Activated CD8-positive, alpha-beta T cell treated with anti-CD3 and anti-CD28 coated beads for 36 hours (primary cell): Measurements from ENCODE around the gene SSTR3. TPM values are rescaled to one million over a fixed set of nuclear protein-coding genes. Genes with fewer than 3 reads are reported as not detected.
A peak's percentile ranks its signal among the peaks of the same experiment; 100 is the strongest.

Experiments
- ATAC-seq: fragments of 200-7000 bp; cut with Tn5 transposase; one replicate; pipeline ENCODE4 v1.10.0; 2021; ENCODE audit warnings: mild to moderate bottlenecking, moderate library complexity
- CTCF ChIA-PET: fragments of 350-600 bp; sonication (Branson Sonifier 250); formaldehyde crosslinking; loops from one replicate; lab custom pipeline; 2021; ENCODE audit warnings: antibody characterized with exemption; lab: Charles Lee
- POLR2A ChIA-PET: fragments of 350-600 bp; sonication (Branson Sonifier 250); formaldehyde crosslinking; loops from one replicate; lab custom pipeline; 2021; ENCODE audit warnings: antibody characterized with exemption; lab: Charles Lee
- DNase-seq: peaks from one replicate; pipeline ENCODE4 v3.0.0-alpha.2; 2020
- H3K27ac Mint-ChIP-seq: one replicate; pipeline ENCODE4 v1.8.0; 2021; ENCODE audit warnings: mild to moderate bottlenecking, mixed read lengths
- H3K27me3 Mint-ChIP-seq: one replicate; pipeline ENCODE4 v1.8.0; 2021; ENCODE audit warnings: mixed read lengths
- H3K36me3 Mint-ChIP-seq: one replicate; pipeline ENCODE4 v1.8.0; 2021; ENCODE audit warnings: low read depth, mixed read lengths
- H3K4me1 Mint-ChIP-seq: one replicate; pipeline ENCODE4 v1.8.0; 2021; ENCODE audit warnings: low read depth, mixed read lengths
- H3K4me3 Mint-ChIP-seq: one replicate; pipeline ENCODE4 v1.8.0; 2021; ENCODE audit warnings: mild to moderate bottlenecking, moderate library complexity, mixed read lengths
- H3K9me3 Mint-ChIP-seq: one replicate; pipeline ENCODE4 v1.8.0; 2021; ENCODE audit warnings: mixed read lengths
- intact Hi-C: fragments of 100-400 bp; cut with micrococcal nuclease; formaldehyde crosslinking; loops from one replicate; pipeline ENCODE4 v1.10.0; 2022
- total RNA-seq, 2 experiments: library from RNA; stranded (reverse); gene quantifications; one replicate each; pipeline ENCODE4 v1.2.3, GENCODE V29; 2021
- TF ChIP-seq, protein P1 (sequence below): fragments of 200-600 bp; IDR thresholded peaks from one replicate; pipeline ENCODE4 v1.8.0; 2022; ENCODE audit warnings: antibody characterized with exemption, mild to moderate bottlenecking

SSTR3 gene
- total RNA-seq, 2 experiments from 2014 or later, result 7.9 to 8.5 TPM

DNA sequence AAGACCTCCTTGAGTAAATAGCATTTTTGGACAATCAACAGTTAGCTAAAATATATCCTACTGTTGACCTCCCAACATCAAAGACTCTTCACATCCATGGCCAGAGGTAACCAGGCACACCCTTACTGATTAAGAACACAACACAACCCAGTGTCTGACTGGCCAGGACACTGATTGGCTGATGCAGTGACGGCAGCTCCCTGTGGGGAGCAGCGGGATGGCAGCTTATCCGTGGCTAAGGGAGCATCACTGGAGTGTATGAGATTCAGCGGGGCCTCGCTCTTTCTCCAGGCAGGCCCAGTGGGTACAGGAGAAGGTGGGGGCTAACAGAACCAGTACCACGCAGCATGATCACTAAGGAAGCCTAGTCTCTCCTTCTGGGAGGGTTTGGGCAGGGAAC is 52.2 kb downstream of the SSTR3 start:
- CTCF ChIA-PET, result interaction anchor here (0.8 to 8.8 kb wide), 5 partner anchors 9 to 304 kb away, joined by 3 to 119 read pairs (median 6); partner anchors contain the start of gene IL2RB
- Mint-ChIP-seq H3K9me3 (peaks cover 8% of the 10 kb centered on the region), H3K36me3 (peaks cover 1% of the 10 kb centered on the region), H3K27me3 (no peaks in the 10 kb centered on the region), H3K4me1 (peaks cover 89% of the 10 kb centered on the region), H3K4me3 (no peak overlapping the region), H3K27ac (peak overlapping the region; percentile 28)
- POLR2A ChIA-PET, result interaction anchor here (8.1 kb wide), 1 partner anchor 10 kb away, joined by 122 read pairs; the partner anchor contains the start of gene IL2RB
- no peak for ATAC-seq
- DNase-seq, result no peak
- intact Hi-C loops, result no loop called here
- TF ChIP-seq, protein P1, sequence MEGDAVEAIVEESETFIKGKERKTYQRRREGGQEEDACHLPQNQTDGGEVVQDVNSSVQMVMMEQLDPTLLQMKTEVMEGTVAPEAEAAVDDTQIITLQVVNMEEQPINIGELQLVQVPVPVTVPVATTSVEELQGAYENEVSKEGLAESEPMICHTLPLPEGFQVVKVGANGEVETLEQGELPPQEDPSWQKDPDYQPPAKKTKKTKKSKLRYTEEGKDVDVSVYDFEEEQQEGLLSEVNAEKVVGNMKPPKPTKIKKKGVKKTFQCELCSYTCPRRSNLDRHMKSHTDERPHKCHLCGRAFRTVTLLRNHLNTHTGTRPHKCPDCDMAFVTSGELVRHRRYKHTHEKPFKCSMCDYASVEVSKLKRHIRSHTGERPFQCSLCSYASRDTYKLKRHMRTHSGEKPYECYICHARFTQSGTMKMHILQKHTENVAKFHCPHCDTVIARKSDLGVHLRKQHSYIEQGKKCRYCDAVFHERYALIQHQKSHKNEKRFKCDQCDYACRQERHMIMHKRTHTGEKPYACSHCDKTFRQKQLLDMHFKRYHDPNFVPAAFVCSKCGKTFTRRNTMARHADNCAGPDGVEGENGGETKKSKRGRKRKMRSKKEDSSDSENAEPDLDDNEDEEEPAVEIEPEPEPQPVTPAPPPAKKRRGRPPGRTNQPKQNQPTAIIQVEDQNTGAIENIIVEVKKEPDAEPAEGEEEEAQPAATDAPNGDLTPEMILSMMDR, result no peak

DNA sequence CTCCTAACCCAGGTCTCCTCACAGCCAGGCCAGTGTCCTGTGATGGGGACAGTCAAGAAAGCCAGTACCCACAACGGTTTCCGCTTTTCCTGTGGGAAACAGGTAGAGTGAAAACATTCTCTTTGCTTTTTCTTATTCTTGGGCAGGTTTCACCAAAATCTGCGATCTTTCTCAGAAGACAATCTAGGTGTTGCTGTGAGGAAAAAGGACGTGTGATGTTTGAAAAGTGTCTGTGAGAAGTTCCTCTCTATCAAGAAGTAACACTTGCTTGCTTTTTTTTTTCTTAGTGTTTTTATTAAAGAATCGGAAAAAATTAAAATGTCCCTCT is 53.4 kb downstream of the SSTR3 start:
- TF ChIP-seq, protein P1, result no peak
- CTCF ChIA-PET, result no interaction called here
- H3K4me1 Mint-ChIP-seq, result peaks cover 82% of the 10 kb centered on the region
- H3K27ac Mint-ChIP-seq, result peak overlapping the region; percentile 43
- H3K36me3 Mint-ChIP-seq, result peaks cover 3% of the 10 kb centered on the region
- no peak overlapping the region for H3K4me3 Mint-ChIP-seq
- peaks cover 9% of the 10 kb centered on the region for H3K9me3 Mint-ChIP-seq
- POLR2A ChIA-PET, result interaction anchor here (1.8 kb wide), 1 partner anchor 10 kb away, joined by 9 read pairs; the partner anchor contains the start of gene IL2RB
- no peaks in the 10 kb centered on the region for H3K27me3 Mint-ChIP-seq
- no peak for DNase-seq
- no peak for ATAC-seq
- intact Hi-C loops, result no loop called here

DNA sequence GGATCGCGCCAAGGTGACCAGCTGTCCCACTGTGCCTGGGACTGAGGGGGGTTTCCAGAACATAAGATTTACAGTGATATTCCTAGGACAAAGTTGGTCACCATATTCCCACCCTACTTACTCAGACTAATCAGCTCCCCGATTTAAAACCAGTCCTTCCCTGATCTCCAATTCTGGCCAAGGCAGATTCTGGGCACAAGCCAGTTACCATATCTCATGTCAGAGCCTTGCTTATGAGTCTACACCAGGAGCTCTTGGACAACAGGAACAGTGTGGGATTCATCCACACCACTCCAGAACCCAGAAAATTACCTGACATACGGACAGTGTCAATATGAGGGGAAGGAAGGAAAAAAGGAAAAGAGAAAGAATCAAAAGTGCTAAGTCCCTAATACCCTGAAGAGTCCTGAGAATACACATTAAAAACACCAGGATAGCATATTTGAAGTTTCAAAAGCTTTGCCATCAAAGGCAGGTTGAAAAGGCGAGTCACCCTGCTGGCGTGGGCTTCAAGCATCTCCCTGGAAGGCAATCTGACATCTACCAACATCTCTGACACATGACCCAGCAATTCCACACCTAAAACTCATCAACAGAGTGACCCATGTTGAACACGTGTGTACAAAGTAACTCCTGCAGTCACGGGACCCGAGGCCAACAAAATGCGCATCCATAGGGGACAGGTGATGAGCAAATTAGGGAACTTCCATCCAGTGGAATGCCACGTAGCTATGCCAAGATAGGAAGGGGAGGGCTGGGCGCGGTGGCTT is 54.6 kb downstream of the SSTR3 start:
- peak overlapping the region; percentile 10 for H3K27ac Mint-ChIP-seq
- ATAC-seq, result no peak
- DNase-seq, result peak; percentile 58
- peaks cover 9% of the 10 kb centered on the region for H3K9me3 Mint-ChIP-seq
- no peak overlapping the region for H3K4me3 Mint-ChIP-seq
- ChIA-PET POLR2A (interaction anchor here (1.1 to 1.8 kb wide), 2 partner anchors 9 to 35 kb away, joined by 4 to 9 read pairs; partner anchors contain the start of gene IL2RB), CTCF (interaction anchor here (0.7 to 3.0 kb wide), 3 partner anchors 9 to 42 kb away, joined by 3 to 15 read pairs (median 3); no protein-coding TSS in a partner anchor)
- H3K36me3 Mint-ChIP-seq, result peaks cover 3% of the 10 kb centered on the region
- TF ChIP-seq, protein P1, result no peak
- intact Hi-C loops, result no loop called here
- H3K4me1 Mint-ChIP-seq, result peaks cover 74% of the 10 kb centered on the region
- H3K27me3 Mint-ChIP-seq, result no peaks in the 10 kb centered on the region

DNA sequence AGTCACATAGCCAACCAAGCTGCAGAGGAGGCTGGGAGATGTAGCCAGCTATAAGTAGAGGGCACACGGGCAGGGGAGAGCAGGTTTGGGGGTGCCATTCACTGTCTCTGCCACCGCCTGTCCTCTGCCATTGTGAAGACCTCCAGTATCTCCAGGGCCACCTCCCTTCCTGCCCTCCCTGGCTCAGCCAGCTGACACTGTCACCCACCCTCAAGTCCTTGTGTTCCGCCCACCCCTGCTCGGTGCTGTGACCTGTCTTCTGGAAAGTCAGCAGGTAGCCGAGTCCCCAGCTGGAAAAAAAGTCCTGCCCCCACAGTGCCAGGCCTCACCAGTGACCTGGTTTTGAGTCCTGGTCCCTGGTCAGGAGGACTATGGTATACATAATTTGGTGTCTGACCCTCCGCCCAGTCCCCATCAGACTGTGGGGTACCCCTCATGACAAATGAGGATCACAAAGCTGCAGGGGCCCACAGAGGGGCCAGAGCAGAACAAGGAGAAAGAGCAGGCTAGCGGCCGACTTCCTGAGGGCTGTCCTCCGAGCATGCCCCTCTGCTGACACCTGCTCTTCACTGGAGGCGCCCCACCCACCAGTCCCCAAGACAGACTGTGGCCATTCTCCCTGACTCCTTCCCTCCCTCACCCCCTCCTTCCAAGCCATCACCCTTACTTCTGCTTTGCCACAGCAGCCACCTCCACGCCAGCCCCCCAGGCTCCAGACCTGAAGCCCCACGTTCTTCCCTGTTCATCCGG is 55.4 kb downstream of the SSTR3 start:
- Mint-ChIP-seq H3K4me3 (no peak overlapping the region), H3K27me3 (no peaks in the 10 kb centered on the region), H3K27ac (no peak overlapping the region), H3K9me3 (peaks cover 10% of the 10 kb centered on the region), H3K36me3 (peaks cover 3% of the 10 kb centered on the region), H3K4me1 (peaks cover 66% of the 10 kb centered on the region)
- POLR2A ChIA-PET, result interaction anchor here (0.6 to 1.8 kb wide), 4 partner anchors 8 to 118 kb away, joined by 3 to 9 read pairs (median 4); partner anchors contain the start of gene IL2RB
- ATAC-seq, result no peak
- no peak for DNase-seq
- CTCF ChIA-PET, result interaction anchor here (0.7 to 3.0 kb wide), 4 partner anchors 10 to 43 kb away, joined by 3 to 15 read pairs (median 3); no protein-coding TSS in a partner anchor
- intact Hi-C loops, result no loop called here
- TF ChIP-seq, protein P1, result no peak
